OCI-LY7 (cell line): ENCODE measurements around the gene TMEM250. TPM values are rescaled to one million over a fixed set of nuclear protein-coding genes. Genes with fewer than 3 reads are reported as not detected.

Experiments
- BruUV-seq: library from RNA; stranded (reverse); fragments of 400-500 nt; replicated peaks from 2 replicates; lab custom pipeline; 2021; lab: Mats Ljungman, UMichigan
- CTCF ChIA-PET: fragments of 300-600 bp; sonication (Branson Sonifier 250); formaldehyde crosslinking; loops from one replicate; lab custom pipeline; 2022; ENCODE audit warnings: antibody characterized with exemption; ENCODE audit not compliant: unreplicated experiment; lab: Charles Lee
- POLR2A ChIA-PET: fragments of 300-600 bp; sonication (Branson Sonifier 250); formaldehyde crosslinking; loops from one replicate; lab custom pipeline; 2022; ENCODE audit warnings: antibody characterized with exemption; lab: Charles Lee
- DNase-seq: peaks from one replicate; pipeline ENCODE4 v3.0.0-alpha.2; 2015; ENCODE audit warnings: low spot score
- H2AFZ ChIP-seq: fragments of 200-600 bp; sonication (generic), shearing (Covaris generic); 2 replicates; pipeline ENCODE4 v1.6.1; 2014; ENCODE audit warnings: mild to moderate bottlenecking, antibody characterized with exemption, low read length, moderate library complexity
- H3K27ac ChIP-seq: fragments of 200-600 bp; sonication (generic); 2 replicates; pipeline ENCODE4 v1.5.1; 2014; ENCODE audit warnings: mixed run types, low read depth, mild to moderate bottlenecking, moderate library complexity, low read length, inconsistent platforms; ENCODE audit not compliant: poor library complexity, severe bottlenecking
- H3K36me3 ChIP-seq: fragments of 200-600 bp; sonication (generic); 2 replicates; pipeline ENCODE4 v1.6.1; 2014; ENCODE audit warnings: mild to moderate bottlenecking, antibody characterized with exemption, low read length, moderate library complexity, mixed read lengths; ENCODE audit not compliant: insufficient read depth
- H3K4me1 ChIP-seq: fragments of 200-600 bp; sonication (generic); 2 replicates; pipeline ENCODE4 v1.5.1; 2014; ENCODE audit warnings: mild to moderate bottlenecking, low read length; ENCODE audit not compliant: insufficient read depth, poor library complexity, severe bottlenecking
- H3K4me2 ChIP-seq: fragments of 200-600 bp; sonication (generic); 2 replicates; pipeline ENCODE4 v1.6.1; 2014; ENCODE audit warnings: mild to moderate bottlenecking, low read length
- H3K4me3 ChIP-seq: fragments of 200-600 bp; sonication (generic); 2 replicates; pipeline ENCODE4 v1.5.1; 2014; ENCODE audit warnings: mild to moderate bottlenecking, low read depth, low read length; ENCODE audit not compliant: poor library complexity, severe bottlenecking
- H3K79me2 ChIP-seq: fragments of 200-600 bp; sonication (generic); 2 replicates; pipeline ENCODE4 v1.6.1; 2016; ENCODE audit warnings: low read depth, mild to moderate bottlenecking, low read length, moderate library complexity, mixed read lengths; ENCODE audit not compliant: insufficient read depth
- H3K9me2 ChIP-seq: fragments of 200-600 bp; sonication (generic); 2 replicates; pipeline ENCODE4 v1.6.1; 2016; ENCODE audit warnings: mild to moderate bottlenecking, low read length, mixed read lengths; ENCODE audit not compliant: insufficient read depth
- H3K9me3 ChIP-seq: fragments of 200-600 bp; sonication (generic); 2 replicates; pipeline ENCODE4 v1.6.1; 2014; ENCODE audit warnings: mild to moderate bottlenecking, mixed run types, low read length, mixed read lengths
- H4K20me1 ChIP-seq: fragments of 200-600 bp; sonication (generic); 2 replicates; pipeline ENCODE4 v1.6.1; 2014; ENCODE audit warnings: mild to moderate bottlenecking, antibody characterized with exemption, low read length, moderate library complexity, mixed read lengths; ENCODE audit not compliant: insufficient read depth
- EZH2phosphoT487 ChIP-seq: fragments of 200-600 bp; sonication (generic); IDR thresholded peaks from 2 replicates; pipeline ENCODE4 v1.6.1; 2018; ENCODE audit warnings: low read depth, borderline replicate concordance, mild to moderate bottlenecking, mixed run types, antibody characterized with exemption, low read length, moderate library complexity, mixed read lengths
- intact Hi-C: fragments of 100-400 bp; cut with micrococcal nuclease; formaldehyde crosslinking; loops from one replicate; pipeline ENCODE4 v1.10.0; 2022; ENCODE audit not compliant: unreplicated experiment
- total RNA-seq, 2 experiments: library from RNA; depleted of rRNA in 1 of 2; stranded (reverse); fragments of >200 nt in 1 of 2; shearing (Covaris generic) in 1 of 2; gene quantifications; 2 replicates each; pipeline ENCODE4 v1.2.3, GENCODE V29; 2014 to 2022
- TF ChIP-seq, protein P1 (sequence below): fragments of 200-600 bp; sonication (generic); conservative IDR thresholded peaks from 2 replicates; pipeline ENCODE4 v1.5.1; 2014; ENCODE audit warnings: mild to moderate bottlenecking, antibody characterized with exemption, low read length, moderate library complexity, mixed read lengths

Gene TMEM250
- total RNA-seq, 2 experiments from 2014 or later, result 51.0 to 53.8 TPM

DNA sequence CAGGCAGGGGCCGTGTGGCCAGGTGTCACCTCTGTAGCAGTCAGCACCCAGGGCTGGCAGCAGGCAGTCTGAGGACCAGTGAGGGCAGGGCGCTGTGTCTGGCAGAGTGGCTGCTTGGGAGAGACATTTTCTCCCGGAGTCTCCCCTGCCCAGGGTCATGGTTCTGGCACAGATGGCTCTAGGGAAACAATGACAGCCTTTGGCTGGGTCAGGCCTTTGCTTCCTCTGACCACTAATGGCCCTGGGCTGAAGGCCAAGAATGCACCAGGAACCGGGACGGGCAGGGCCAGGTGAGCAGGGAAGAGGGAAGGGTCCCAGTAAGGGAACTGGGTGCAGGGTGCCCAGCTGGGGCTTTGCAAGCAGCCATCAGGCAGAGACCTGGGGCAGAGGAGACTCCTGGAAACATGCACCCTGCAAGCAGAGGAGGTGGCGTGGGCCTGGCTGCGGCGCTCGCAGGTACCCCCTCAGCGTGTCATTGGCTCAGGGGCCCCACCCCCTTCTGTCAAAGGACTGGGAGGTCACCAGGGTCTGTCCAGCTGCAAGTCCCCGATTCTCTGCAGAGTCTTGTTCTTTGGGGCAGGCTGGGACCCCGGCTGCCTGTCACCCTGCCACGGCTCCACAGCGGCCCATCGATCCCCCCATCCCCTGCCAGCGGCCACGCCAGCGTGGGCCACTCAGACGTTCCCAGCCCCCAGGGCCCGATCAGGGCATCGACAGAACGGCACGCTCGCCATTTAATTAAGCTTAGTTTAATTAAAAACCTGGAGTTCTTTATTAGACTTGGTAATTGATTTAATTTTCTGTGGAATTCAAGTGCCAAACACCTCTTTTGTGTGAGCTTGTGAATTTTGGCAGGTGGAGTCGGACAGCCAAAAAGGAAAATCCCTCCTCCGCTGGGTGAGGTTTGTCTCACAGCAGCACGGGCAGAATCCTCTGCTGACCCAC is 18.9 kb upstream of the TMEM250 start:
- H3K4me2 ChIP-seq, result no peak overlapping the region
- POLR2A ChIA-PET, result no interaction called here
- TF ChIP-seq EZH2phosphoT487, result no peak

DNA sequence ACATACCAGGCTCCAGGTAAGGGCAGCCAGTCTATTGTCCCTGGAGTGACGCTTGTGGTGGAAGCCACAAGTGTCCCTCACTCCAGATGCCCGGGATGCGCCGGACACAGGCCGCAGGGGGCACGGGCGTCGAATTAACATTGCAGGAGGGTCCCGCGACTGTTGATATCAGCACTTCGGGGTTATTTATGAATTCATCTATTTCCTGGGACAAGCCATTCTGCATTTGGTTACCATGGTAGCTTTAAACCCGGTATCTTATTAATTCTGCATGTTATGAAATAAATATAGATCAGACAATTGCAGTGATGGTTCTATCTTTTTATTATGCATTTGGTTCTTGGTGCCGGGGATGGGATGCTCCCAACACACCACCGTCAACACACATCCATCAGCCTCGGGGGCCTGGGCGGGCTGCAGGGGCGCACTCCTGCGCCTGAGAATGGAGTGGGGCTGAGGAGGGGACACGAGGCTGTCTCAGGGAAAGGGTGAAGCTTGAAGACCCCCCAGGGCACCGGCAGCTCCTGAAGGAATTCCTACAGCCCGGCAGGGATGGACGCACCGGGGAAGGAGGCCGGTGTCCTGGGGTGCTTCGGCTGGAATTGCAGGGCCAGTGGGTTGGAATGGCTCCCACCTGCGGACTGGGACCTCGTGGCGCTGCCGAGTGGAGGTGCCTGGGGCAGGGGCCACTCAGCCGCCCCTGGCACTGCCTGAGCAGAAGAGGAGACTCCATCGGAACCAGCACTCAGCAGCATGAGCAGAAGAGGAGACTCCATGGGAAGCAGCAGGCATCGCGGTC is 17.7 kb upstream of the TMEM250 start:
- H3K79me2 ChIP-seq, result no peaks in the 10 kb centered on the region
- no peaks in the 10 kb centered on the region for H3K36me3 ChIP-seq
- ChIA-PET CTCF (no interaction called here), POLR2A (no interaction called here)
- TF ChIP-seq, protein P1, sequence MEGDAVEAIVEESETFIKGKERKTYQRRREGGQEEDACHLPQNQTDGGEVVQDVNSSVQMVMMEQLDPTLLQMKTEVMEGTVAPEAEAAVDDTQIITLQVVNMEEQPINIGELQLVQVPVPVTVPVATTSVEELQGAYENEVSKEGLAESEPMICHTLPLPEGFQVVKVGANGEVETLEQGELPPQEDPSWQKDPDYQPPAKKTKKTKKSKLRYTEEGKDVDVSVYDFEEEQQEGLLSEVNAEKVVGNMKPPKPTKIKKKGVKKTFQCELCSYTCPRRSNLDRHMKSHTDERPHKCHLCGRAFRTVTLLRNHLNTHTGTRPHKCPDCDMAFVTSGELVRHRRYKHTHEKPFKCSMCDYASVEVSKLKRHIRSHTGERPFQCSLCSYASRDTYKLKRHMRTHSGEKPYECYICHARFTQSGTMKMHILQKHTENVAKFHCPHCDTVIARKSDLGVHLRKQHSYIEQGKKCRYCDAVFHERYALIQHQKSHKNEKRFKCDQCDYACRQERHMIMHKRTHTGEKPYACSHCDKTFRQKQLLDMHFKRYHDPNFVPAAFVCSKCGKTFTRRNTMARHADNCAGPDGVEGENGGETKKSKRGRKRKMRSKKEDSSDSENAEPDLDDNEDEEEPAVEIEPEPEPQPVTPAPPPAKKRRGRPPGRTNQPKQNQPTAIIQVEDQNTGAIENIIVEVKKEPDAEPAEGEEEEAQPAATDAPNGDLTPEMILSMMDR, result no peak
- no peak for TF ChIP-seq EZH2phosphoT487
- no peaks in the 10 kb centered on the region for H3K4me1 ChIP-seq
- no peak for DNase-seq
- no peak overlapping the region for H3K27ac ChIP-seq
- no peak overlapping the region for H3K4me3 ChIP-seq
- no peaks in the 10 kb centered on the region for H3K9me2 ChIP-seq
- H3K9me3 ChIP-seq, result no peaks in the 10 kb centered on the region
- intact Hi-C loops, result loop anchor here (5.0 kb wide), 1 partner anchor 169 kb away; no protein-coding TSS in a partner anchor
- no peak overlapping the region for H2AFZ ChIP-seq
- H3K4me2 ChIP-seq, result no peak overlapping the region
- H4K20me1 ChIP-seq, result no peaks in the 10 kb centered on the region
- BruUV-seq, result no TSS peak

More for the DNA sequence above, 18.9 kb upstream of the TMEM250 start:
- H4K20me1 ChIP-seq, result no peaks in the 10 kb centered on the region
- H3K27ac ChIP-seq, result no peak overlapping the region
- CTCF ChIA-PET, result no interaction called here
- H3K9me3 ChIP-seq, result no peaks in the 10 kb centered on the region
- H2AFZ ChIP-seq, result no peak overlapping the region
- no peak overlapping the region for H3K4me3 ChIP-seq
- BruUV-seq, result no TSS peak
- H3K79me2 ChIP-seq, result no peaks in the 10 kb centered on the region
- intact Hi-C loops, result loop anchor here (1.0 to 5.0 kb wide), 2 partner anchors 48 to 170 kb away; no protein-coding TSS in a partner anchor
- no peaks in the 10 kb centered on the region for H3K9me2 ChIP-seq
- no peaks in the 10 kb centered on the region for H3K4me1 ChIP-seq
- no peaks in the 10 kb centered on the region for H3K36me3 ChIP-seq
- DNase-seq, result no peak

DNA sequence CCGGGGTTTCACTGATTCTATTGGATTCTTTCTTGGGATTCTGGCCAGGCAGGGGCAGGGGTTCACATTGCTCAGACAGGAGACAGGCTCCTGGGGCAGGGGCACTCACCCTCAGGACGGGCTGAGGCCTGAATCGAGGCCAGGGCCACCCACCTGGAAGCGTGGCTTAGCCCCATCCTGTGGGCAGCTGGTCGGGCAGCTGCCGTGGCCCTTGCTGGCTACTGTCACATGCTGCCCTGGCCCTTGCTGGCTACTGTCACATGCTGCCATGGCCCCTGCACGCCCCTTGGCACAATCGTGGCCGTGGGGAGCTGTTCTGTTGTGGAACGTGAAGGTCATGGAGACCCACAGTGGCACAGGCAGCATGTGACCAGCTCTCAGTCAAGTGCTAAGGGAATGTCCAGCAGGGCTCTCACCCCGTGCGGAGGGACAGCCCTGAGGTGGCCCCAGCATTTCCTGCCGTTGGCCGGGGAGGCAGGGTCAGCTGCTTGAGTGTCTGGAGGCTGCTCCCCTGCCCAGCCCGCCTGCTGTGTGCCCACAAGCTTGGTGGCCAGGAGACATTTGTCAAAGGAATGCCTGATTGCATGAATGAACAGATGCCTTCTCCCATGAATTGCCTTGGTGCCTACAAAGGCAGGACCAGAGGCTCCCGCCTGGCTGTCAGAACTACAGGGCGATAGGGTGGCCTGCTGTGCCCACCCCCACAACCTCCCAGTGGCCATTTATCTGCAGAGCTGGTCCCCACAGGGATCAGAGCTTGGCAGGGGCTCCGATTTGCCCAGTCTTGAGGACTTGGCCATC is 16.9 kb upstream of the TMEM250 start:
- no peak for DNase-seq
- ChIA-PET CTCF (interaction anchor here (0.6 kb wide), 1 partner anchor 120 kb away, joined by 3 read pairs; no protein-coding TSS in a partner anchor), POLR2A (no interaction called here)
- Histone ChIP-seq H3K4me3 (no peak overlapping the region), H3K9me2 (no peaks in the 10 kb centered on the region), H4K20me1 (no peaks in the 10 kb centered on the region), H3K4me1 (no peaks in the 10 kb centered on the region), H3K27ac (no peak overlapping the region), H3K4me2 (no peak overlapping the region), H2AFZ (no peak overlapping the region), H3K9me3 (no peaks in the 10 kb centered on the region), H3K36me3 (no peaks in the 10 kb centered on the region), H3K79me2 (no peaks in the 10 kb centered on the region)
- TF ChIP-seq EZH2phosphoT487, result no peak
- TF ChIP-seq, protein P1, result no peak
- no TSS peak for BruUV-seq
- intact Hi-C loops, result loop anchor here (5.0 kb wide), 1 partner anchor 168 kb away; no protein-coding TSS in a partner anchor
